Activated CD4-positive, alpha-beta memory T cell treated with anti-CD3 and anti-CD28 coated beads, Interleukin-2, amount 10 ng/mL, durations not matched to agents 7 days and 5 days (primary cell): Measurements from ENCODE around the gene NCBP3. TPM values are rescaled to one million over a fixed set of nuclear protein-coding genes. Genes with fewer than 3 reads are reported as not detected.

Source experiments
- CTCF ChIA-PET: fragments of 350-600 bp; sonication (Branson Sonifier 250); formaldehyde crosslinking; loops from one replicate; lab custom pipeline; 2021; ENCODE audit warnings: antibody characterized with exemption, inconsistent platforms; lab: Charles Lee
- POLR2A ChIA-PET: fragments of 350-600 bp; sonication (Branson Sonifier 250); formaldehyde crosslinking; loops from one replicate; lab custom pipeline; 2021; ENCODE audit warnings: antibody characterized with exemption; lab: Charles Lee
- DNase-seq: peaks from one replicate; pipeline ENCODE4 v3.0.0-alpha.2; 2020
- H3K27ac Mint-ChIP-seq: one replicate; pipeline ENCODE4 v1.8.0; 2021; ENCODE audit warnings: mild to moderate bottlenecking, mixed read lengths
- H3K27me3 Mint-ChIP-seq: one replicate; pipeline ENCODE4 v1.8.0; 2021; ENCODE audit warnings: mixed read lengths
- H3K36me3 Mint-ChIP-seq: one replicate; pipeline ENCODE4 v1.8.0; 2021; ENCODE audit warnings: low read depth, mixed read lengths
- H3K4me1 Mint-ChIP-seq: one replicate; pipeline ENCODE4 v1.8.0; 2021; ENCODE audit warnings: mixed read lengths
- H3K4me3 Mint-ChIP-seq: one replicate; pipeline ENCODE4 v1.8.0; 2021; ENCODE audit warnings: mild to moderate bottlenecking, mixed read lengths
- H3K9me3 Mint-ChIP-seq: one replicate; pipeline ENCODE4 v1.8.0; 2021; ENCODE audit warnings: mixed read lengths
- total RNA-seq, 2 experiments: library from RNA; stranded (reverse); gene quantifications; one replicate each; pipeline ENCODE4 v1.2.3, GENCODE V29; 2021

NCBP3 gene
- total RNA-seq, 2 experiments from 2014 or later = 42.8 to 43.9 TPM

GRCh38 chr17:3753624-3754023 is 92.4 kb downstream of the NCBP3 start:
- no peak for DNase-seq
- H3K27me3 Mint-ChIP-seq = peaks cover 3% of the 10 kb centered on the region
- peaks cover 49% of the 10 kb centered on the region for H3K4me1 Mint-ChIP-seq
- no peaks in the 10 kb centered on the region for H3K36me3 Mint-ChIP-seq
- ChIA-PET CTCF (no interaction called here), POLR2A (interaction anchor here (1.4 to 1.8 kb wide), 2 partner anchors 11 to 43 kb away, joined by 4 read pairs; no protein-coding TSS in a partner anchor)
- no peak overlapping the region for H3K27ac Mint-ChIP-seq
- no peaks in the 10 kb centered on the region for H3K9me3 Mint-ChIP-seq
- no peak overlapping the region for H3K4me3 Mint-ChIP-seq

Other genes starting within 250 kb of the NCBP3 start
- 1 to 10 TPM; 3.8 to 5.1 TPM for gene TRPV1, start 236.8 kb downstream of the NCBP3 start, total RNA-seq
- 10 to 100 TPM; 10.4 TPM for gene SHPK, start 210.0 kb downstream of the NCBP3 start, total RNA-seq
- 10 to 100 TPM; 24.5 to 26.5 TPM for gene CTNS, start 209.5 kb downstream of the NCBP3 start, total RNA-seq
- gene TAX1BP3, start 177.7 kb downstream of the NCBP3 start, total RNA-seq = 10 to 100 TPM; 23.2 to 25.0 TPM
- gene EMC6, start 177.4 kb downstream of the NCBP3 start, total RNA-seq = 10 to 100 TPM; 40.4 to 41.6 TPM
- gene P2RX5, start 150.1 kb downstream of the NCBP3 start, total RNA-seq = 10 to 100 TPM; 30.8 to 31.1 TPM
- gene HASPIN, start 122.3 kb downstream of the NCBP3 start, total RNA-seq = 10 to 100 TPM; 23.8 to 25.2 TPM
- gene ITGAE, start 45.1 kb downstream of the NCBP3 start, total RNA-seq = 10 to 100 TPM; 20.0 to 22.0 TPM
- gene CAMKK1, start 46.8 kb upstream of the NCBP3 start, total RNA-seq = 1 to 10 TPM; 1.4 to 1.8 TPM
- gene P2RX1, start 70.2 kb upstream of the NCBP3 start, total RNA-seq = under 1 TPM; 0.45 to 0.65 TPM
- 100 to 1,000 TPM; 290 to 291 TPM for gene ATP2A3, start 118.2 kb upstream of the NCBP3 start, total RNA-seq